HK-2 (cell line): ENCODE measurements around the gene CA5A.
"Not testable (repeated sequence)": the region's sequence is repeated elsewhere in the genome, so short reads cannot be mapped to it uniquely, and the experiment has no call there.

Source experiments
- DNase-seq: peaks from one replicate; pipeline ENCODE4 v3.0.0-alpha.2; 2018; ENCODE audit not compliant: unreplicated experiment

CA5A gene

GRCh38 chr16:87894005-87894404 is 42.3 kb downstream of the CA5A start:
- DNase-seq = not testable (repeated sequence)

- no peak for DNase-seq
Measured at GRCh38 chr16:87891764-87892163, 44.6 kb downstream of the CA5A start.

DNA sequence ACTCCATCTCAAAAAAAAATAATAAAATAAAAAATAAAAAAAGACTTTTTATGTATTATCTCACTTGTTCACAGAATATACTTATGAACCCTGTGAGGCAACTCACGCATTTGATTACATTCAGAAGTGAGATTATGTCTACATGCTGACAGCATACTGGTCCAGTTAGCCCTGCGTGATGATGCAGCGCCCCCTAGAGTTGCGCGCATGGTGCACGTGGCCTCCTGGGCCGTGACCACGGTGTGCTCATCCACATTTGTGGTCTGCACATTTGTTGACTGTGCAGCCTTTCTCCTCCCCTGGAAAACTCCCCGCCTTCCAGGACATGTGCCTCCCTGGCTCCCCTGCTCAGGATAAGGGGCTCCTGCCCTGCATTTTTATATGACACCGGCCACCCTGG is 46.6 kb downstream of the CA5A start:
- DNase-seq = not testable (repeated sequence)

DNA sequence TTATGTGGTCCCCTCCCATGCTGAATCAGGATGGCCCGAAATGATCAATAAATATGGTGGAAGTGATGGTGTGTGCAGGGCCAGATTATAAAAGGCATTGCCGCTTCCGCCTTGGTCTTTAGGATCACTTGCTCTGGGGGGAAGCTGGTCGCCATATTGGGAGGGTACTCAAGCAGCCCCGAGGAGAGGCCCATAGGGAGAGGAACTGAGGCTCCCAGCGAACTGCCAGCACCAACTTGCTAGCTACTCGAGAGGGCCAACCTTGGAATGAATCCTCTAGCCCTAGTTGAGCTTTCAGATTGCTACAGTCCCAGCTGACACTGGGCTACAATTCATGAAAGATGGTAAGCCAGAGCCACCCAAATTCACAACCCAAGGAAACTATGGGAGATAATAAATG is 48.0 kb downstream of the CA5A start:
- DNase-seq = not testable (repeated sequence)

DNA sequence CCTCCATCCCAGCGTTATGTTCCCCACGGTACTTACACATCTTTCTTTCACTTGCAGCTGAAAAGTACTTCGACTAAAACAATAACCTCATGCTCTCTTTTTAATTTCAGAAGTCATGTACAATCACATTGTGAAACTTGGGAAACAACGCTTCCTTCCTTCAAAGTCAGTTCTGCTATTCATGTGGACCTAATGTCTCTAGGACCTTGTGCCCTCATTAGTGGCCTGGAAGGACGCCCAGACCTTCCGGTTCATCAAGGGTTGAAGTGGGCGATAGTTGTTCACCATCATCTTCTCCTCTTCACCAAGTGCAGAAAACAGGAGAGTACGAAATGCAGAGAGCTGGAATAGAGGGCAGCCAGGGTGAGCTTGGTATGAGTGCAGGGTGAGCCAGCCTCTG is 48.4 kb downstream of the CA5A start:
- DNase-seq = not testable (repeated sequence)

DNA sequence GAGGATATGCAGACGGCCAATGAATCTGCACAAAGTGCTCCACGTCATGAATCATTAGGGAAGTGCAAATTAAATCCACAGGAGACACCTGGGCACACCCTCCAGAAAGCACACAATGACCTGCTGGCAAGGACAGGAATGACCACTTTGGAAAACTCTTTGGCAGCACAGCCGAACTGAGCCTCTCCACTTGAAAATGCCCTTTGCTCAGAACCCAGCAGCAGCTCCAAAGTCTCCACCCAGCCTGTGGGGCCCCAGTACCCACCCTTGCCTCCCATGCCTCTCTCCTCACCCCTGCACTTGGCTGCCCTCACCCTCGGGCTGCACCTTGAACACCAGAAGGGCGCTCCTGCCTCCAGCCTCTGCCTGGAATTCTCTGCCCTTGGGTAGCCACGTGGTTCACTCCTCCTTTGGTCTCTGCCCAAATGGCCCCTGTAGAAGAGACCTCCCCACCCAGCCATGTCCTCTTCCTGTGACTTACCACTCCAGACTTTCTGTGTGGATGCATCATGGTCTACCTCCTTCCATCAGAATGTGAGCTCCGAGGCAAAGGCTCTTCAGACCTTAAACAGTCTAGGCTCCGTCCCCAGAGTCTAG is 50.9 kb downstream of the CA5A start:
- not testable (repeated sequence) for DNase-seq

- DNase-seq = no peak
Measured at GRCh38 chr16:87882436-87883019, 53.8 kb downstream of the CA5A start.

GRCh38 chr16:87881324-87882200 is 54.8 kb downstream of the CA5A start:
- DNase-seq = no peak

- no peak for DNase-seq
Measured at GRCh38 chr16:87880117-87880696, 56.1 kb downstream of the CA5A start.

DNA sequence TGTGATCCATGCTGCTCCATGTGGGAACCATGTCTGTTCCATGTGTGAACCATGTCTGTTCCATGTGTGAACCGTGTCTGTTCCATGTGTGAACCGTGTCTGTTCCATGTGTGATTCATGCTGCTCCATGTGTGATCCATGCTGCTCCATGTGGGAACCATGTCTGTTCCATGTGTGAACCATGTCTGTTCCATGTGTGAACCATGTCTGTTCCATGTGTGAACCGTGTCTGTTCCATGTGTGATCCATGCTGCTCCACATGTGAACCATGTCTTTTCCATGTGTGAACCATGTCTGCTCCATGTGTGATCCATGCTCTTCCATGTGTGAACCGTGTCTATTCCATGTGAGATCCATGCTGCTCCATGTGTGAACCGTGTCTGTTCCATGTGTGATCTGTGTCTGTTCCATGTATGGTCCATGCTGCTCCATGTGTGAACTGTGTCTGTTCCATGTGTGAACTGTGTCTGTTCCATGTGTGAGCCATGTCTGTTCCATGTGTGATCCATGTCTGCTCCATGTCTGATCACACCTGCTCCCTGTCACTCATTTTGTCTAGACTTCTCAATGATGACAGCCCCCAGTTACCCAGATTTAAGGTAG is 56.8 kb downstream of the CA5A start:
- DNase-seq = not testable (repeated sequence)

GRCh38 chr16:87878704-87879103 is 57.6 kb downstream of the CA5A start:
- no peak for DNase-seq

GRCh38 chr16:87877942-87878507 is 58.3 kb downstream of the CA5A start:
- no peak for DNase-seq

GRCh38 chr16:87874639-87875427 is 61.5 kb downstream of the CA5A start:
- DNase-seq = no peak

DNA sequence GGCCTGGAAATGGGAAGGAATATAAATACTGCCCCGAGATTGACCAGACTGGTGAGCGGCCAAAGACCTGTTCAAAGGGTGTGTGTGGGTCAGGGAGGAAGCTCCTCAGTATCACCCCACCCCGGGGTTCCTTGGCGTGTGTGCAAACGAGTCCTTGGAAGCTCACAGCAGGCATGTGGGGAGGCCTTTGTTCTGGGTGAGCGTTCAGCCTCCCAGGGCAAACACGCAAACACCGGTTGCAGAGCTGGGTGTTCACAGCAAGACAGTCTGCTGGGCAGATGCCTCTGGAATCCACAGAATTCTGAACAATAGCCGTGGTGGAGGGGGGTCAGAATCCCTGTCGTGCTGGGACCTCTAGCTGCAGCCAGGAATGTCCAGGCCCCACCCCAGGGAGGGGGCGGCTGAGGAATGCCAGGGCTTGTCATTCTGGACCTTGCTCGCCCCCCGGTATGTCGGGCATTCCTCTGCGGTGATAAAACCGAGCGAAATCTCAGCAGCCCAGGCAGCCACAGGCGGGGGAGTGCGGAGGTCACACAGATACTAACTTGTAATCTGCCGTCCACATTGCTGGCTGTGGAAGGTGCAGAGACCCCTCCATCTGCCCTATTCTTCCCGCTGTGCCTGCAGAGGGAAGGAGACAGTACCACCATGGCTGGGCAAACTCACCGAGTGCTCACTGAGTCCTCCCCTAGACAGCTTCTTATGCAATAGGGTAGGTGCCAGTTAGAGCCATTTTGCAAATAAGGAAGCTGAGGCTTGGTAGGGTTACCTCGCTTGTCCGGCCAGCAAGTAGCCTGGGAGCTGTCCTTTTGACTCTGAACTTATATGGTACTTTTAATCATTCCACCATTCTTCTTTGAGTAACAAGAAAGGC is 65.7 kb downstream of the CA5A start:
- DNase-seq = peak; percentile 57

- DNase-seq = not testable (repeated sequence)
Measured at GRCh38 chr16:87869879-87870417, 66.4 kb downstream of the CA5A start.

- peak; percentile 85 for DNase-seq
Measured at GRCh38 chr16:87869061-87869878, 67.1 kb downstream of the CA5A start, which contains the start of gene SLC7A5. Gene SLC7A5 (minus strand): TSS chr16:87869507. CDS start chr16:87869422, 85 bp downstream.

- DNase-seq = peak; percentile 58
Measured at GRCh38 chr16:87868254-87869029, 67.9 kb downstream of the CA5A start.
